ENCODE measurements around the gene DYNLT1. TPM values are rescaled to one million over a fixed set of nuclear protein-coding genes. Genes with fewer than 3 reads are reported as not detected.
A peak's percentile ranks its signal among the peaks of the same experiment; 100 is the strongest.

Gene DYNLT1
- total and polyA plus RNA-seq, 2 of the 13 experiments (the other 11 are each of a cell fraction or from before 2014, with no cell fraction given) = 108 to 171 TPM

- no peak; the same call in 1 of the 2 replicates for TF ChIP-seq ZBTB2 (CRISPR knock-in tag; IDR thresholded peaks at IDR 0.05; ENCODE audit: low read depth)
- peak; percentile 49; the same call in 1 of the 2 replicates for TF ChIP-seq ZNF770 (CRISPR knock-in tag; IDR thresholded peaks at IDR 0.05)
- TF ChIP-seq ZNF138 (CRISPR knock-in tag; IDR thresholded peaks at IDR 0.05; ENCODE audit: low read depth) = 0 out of 2 replicates have a peak, but pooled peaks have one; percentile 69
- TF ChIP-seq NR1H2 (CRISPR knock-in tag; IDR thresholded peaks at IDR 0.05; ENCODE audit: borderline replicate concordance, low read depth) = peak; percentile 72; the same call in 1 of the 2 replicates
- TF ChIP-seq ZNF407 (CRISPR knock-in tag; IDR thresholded peaks at IDR 0.05; ENCODE audit: not compliant biosample characterization) = peak; percentile 65
- no peak; the same call in 1 of the 2 replicates for TF ChIP-seq FOSL2 (CRISPR knock-in tag; IDR thresholded peaks at IDR 0.05)
- peak; percentile 96 for TF ChIP-seq SRSF1 (optimal IDR thresholded peaks at IDR 0.05; ENCODE audit: low read depth, low read length)
- TF ChIP-seq E2F5 (CRISPR knock-in tag; conservative IDR thresholded peaks at IDR 0.05) = 0 out of 2 replicates have a peak, but pooled peaks have one; percentile 39
- peak; percentile 28; the same call in 1 of the 2 replicates for TF ChIP-seq ZBTB20 (CRISPR knock-in tag; IDR thresholded peaks at IDR 0.05; ENCODE audit: borderline replicate concordance, low read depth)
- no peak; the same call in 1 of the 2 replicates for TF ChIP-seq MTA1 (CRISPR knock-in tag; IDR thresholded peaks at IDR 0.05; ENCODE audit: borderline replicate concordance)
- TF ChIP-seq HHEX (CRISPR knock-in tag; IDR thresholded peaks at IDR 0.05) = no peak
- TF ChIP-seq MIER3 (CRISPR knock-in tag; IDR thresholded peaks at IDR 0.05; ENCODE audit: borderline replicate concordance) = 0 out of 2 replicates have a peak, but pooled peaks have one; percentile 58
These were observed at the start of gene DYNLT1 (continued) for GRCh38 chr6:158644231-158645063.
